IMR-90 (cell line): ENCODE data around the gene CCDC138. TPM values are rescaled to one million over a fixed set of nuclear protein-coding genes. Genes with fewer than 3 reads are reported as not detected.

Source experiments
- ATAC-seq: fragments of 200-7000 bp; cut with Tn5 transposase; 2 replicates; pipeline ENCODE4 v1.9.1; 2020; ENCODE audit warnings: low read depth, mild to moderate bottlenecking, moderate library complexity
- BruUV-seq: library from RNA; stranded (reverse); fragments of 400-500 nt; replicated peaks from 2 replicates; lab custom pipeline; 2021; lab: Mats Ljungman, UMichigan
- CTCF ChIA-PET: fragments of 300-600 bp; formaldehyde crosslinking; extraction: SDS; loops from one replicate; lab custom pipeline; 2021; ENCODE audit warnings: antibody characterized with exemption; lab: Yijun Ruan, JAX
- POLR2A ChIA-PET: fragments of 300-600 bp; sonication (Branson Sonifier 250); formaldehyde crosslinking; loops from one replicate; lab custom pipeline; 2022; ENCODE audit warnings: antibody characterized with exemption; ENCODE audit not compliant: unreplicated experiment; lab: Charles Lee
- DNase-seq: peaks from one replicate; pipeline ENCODE4 v3.0.0; 2013
- H2AFZ ChIP-seq: replicated peaks from 2 replicates; pipeline ENCODE3; 2013; ENCODE audit warnings: low read length, mild to moderate bottlenecking; ENCODE audit not compliant: poor library complexity
- H2AK5ac ChIP-seq: 2 replicates; pipeline ENCODE4 v1.6.1; 2013; ENCODE audit warnings: low read depth, low read length, inconsistent platforms
- H2AK9ac ChIP-seq: replicated peaks from 2 replicates; pipeline ENCODE3; 2013; ENCODE audit warnings: mild to moderate bottlenecking, low read depth, low read length, moderate library complexity; ENCODE audit not compliant: poor library complexity
- H2BK120ac ChIP-seq: 2 replicates; pipeline ENCODE4 v1.6.1; 2013; ENCODE audit warnings: low read depth, low read length, inconsistent platforms
- H2BK15ac ChIP-seq: 3 replicates; pipeline ENCODE4 v1.6.1; 2013; ENCODE audit warnings: low read depth, low read length, inconsistent platforms
- H2BK20ac ChIP-seq: 2 replicates; pipeline ENCODE4 v1.6.1; 2013; ENCODE audit warnings: low read depth, mild to moderate bottlenecking, inconsistent platforms, low read length, moderate library complexity
- H2BK5ac ChIP-seq: 2 replicates; pipeline ENCODE4 v1.6.1; 2013; ENCODE audit warnings: mild to moderate bottlenecking, low read depth, low read length, inconsistent platforms; ENCODE audit not compliant: poor library complexity, severe bottlenecking
- H3K14ac ChIP-seq: replicated peaks from 2 replicates; pipeline ENCODE4 v1.6.1; 2013; ENCODE audit warnings: low read depth, low read length, inconsistent platforms
- H3K18ac ChIP-seq: 2 replicates; pipeline ENCODE4 v1.6.1; 2013; ENCODE audit warnings: low read depth, low read length, control low read depth
- H3K23ac ChIP-seq: 2 replicates; pipeline ENCODE4 v1.6.1; 2013; ENCODE audit warnings: low read depth, low read length, inconsistent platforms
- H3K27ac ChIP-seq: 2 replicates; pipeline ENCODE4 v1.5.1; 2013; ENCODE audit warnings: mild to moderate bottlenecking, control low read depth, low read length; ENCODE audit not compliant: insufficient read depth
- H3K27me3 ChIP-seq: 2 replicates; pipeline ENCODE4 v1.6.1; 2013; ENCODE audit warnings: low read length; ENCODE audit not compliant: control insufficient read depth, insufficient read depth
- H3K36me3 ChIP-seq: 2 replicates; pipeline ENCODE4 v1.6.1; 2013; ENCODE audit warnings: low read length, mixed read lengths; ENCODE audit not compliant: control insufficient read depth, insufficient read depth
- H3K4ac ChIP-seq: 2 replicates; pipeline ENCODE4 v1.6.1; 2013; ENCODE audit warnings: low read depth, low read length, inconsistent platforms
- H3K4me1 ChIP-seq: 2 replicates; pipeline ENCODE4 v1.6.1; 2013; ENCODE audit warnings: low read length, mixed read lengths; ENCODE audit not compliant: control insufficient read depth, insufficient read depth
- H3K4me2 ChIP-seq: 2 replicates; pipeline ENCODE4 v1.6.1; 2013; ENCODE audit warnings: low read depth, mild to moderate bottlenecking, control low read depth, low read length, moderate library complexity
- H3K4me3 ChIP-seq: 2 replicates; pipeline ENCODE4 v1.5.1; 2013; ENCODE audit warnings: low read depth, mild to moderate bottlenecking, control low read depth, low read length, moderate library complexity; ENCODE audit not compliant: insufficient read depth
- H3K56ac ChIP-seq: 2 replicates; pipeline ENCODE4 v1.6.1; 2013; ENCODE audit warnings: low read length, inconsistent platforms; ENCODE audit not compliant: insufficient read depth; ENCODE audit errors: extremely low read depth
- H3K79me1 ChIP-seq, 2 experiments: 2 replicates each; pipeline ENCODE4 v1.6.1; 2013; ENCODE audit warnings: low read length in 2 of 2, inconsistent platforms in 1 of 2, low read depth in 1 of 2
- H3K9ac ChIP-seq: 2 replicates; pipeline ENCODE4 v1.6.1; 2013; ENCODE audit warnings: low read depth, low read length, control low read depth
- H3K9me1 ChIP-seq: 2 replicates; pipeline ENCODE4 v1.6.1; 2013; ENCODE audit warnings: low read length, inconsistent platforms; ENCODE audit not compliant: insufficient read depth
- H3K9me3 ChIP-seq: 2 replicates; pipeline ENCODE4 v1.6.1; 2013; ENCODE audit warnings: low read length; ENCODE audit not compliant: control insufficient read depth, insufficient read depth
- H4K20me1 ChIP-seq: 2 replicates; pipeline ENCODE4 v1.6.1; 2013; ENCODE audit warnings: low read length, inconsistent platforms; ENCODE audit not compliant: insufficient read depth
- H4K5ac ChIP-seq: 2 replicates; pipeline ENCODE4 v1.6.1; 2013; ENCODE audit warnings: mild to moderate bottlenecking, low read depth, low read length, control low read depth
- H4K8ac ChIP-seq, 2 experiments: 2 replicates each; pipeline ENCODE4 v1.6.1; 2013; ENCODE audit warnings: low read depth in 2 of 2, low read length in 2 of 2, control low read depth in 1 of 2, inconsistent platforms in 1 of 2
- H4K91ac ChIP-seq: 2 replicates; pipeline ENCODE4 v1.6.1; 2013; ENCODE audit warnings: low read depth, low read length, inconsistent platforms; ENCODE audit not compliant: insufficient read depth
- BHLHE40 ChIP-seq: fragments of 150-350 bp; IDR thresholded peaks from 2 replicates; pipeline ENCODE4 v1.6.1; 2016; ENCODE audit warnings: mild to moderate bottlenecking, low read depth, low read length
- CEBPB ChIP-seq: IDR thresholded peaks from 2 replicates; pipeline ENCODE4 v1.6.1; 2012; ENCODE audit warnings: low read depth, low read length, improper control_type of control experiment
- CHD1 ChIP-seq: IDR thresholded peaks from 2 replicates; pipeline ENCODE4 v1.6.1; 2012; ENCODE audit warnings: low read depth, low read length, improper control_type of control experiment
- FOS ChIP-seq: fragments of 150-350 bp; IDR thresholded peaks from 2 replicates; pipeline ENCODE4 v1.6.1; 2016; ENCODE audit warnings: low read depth, low read length
- MAFK ChIP-seq: IDR thresholded peaks from 2 replicates; pipeline ENCODE4 v1.6.1; 2012; ENCODE audit warnings: low read depth, low read length, improper control_type of control experiment
- MAZ ChIP-seq: IDR thresholded peaks from 2 replicates; pipeline ENCODE4 v1.6.1; 2012; ENCODE audit warnings: low read depth, mild to moderate bottlenecking, low read length, improper control_type of control experiment, moderate library complexity, borderline replicate concordance
- MXI1 ChIP-seq: IDR thresholded peaks from 2 replicates; pipeline ENCODE4 v1.6.1; 2012; ENCODE audit warnings: low read depth, mild to moderate bottlenecking, low read length, moderate library complexity, borderline replicate concordance
- NFE2L2 ChIP-seq: fragments of 150-350 bp; IDR thresholded peaks from 2 replicates; pipeline ENCODE4 v1.6.1; 2016; ENCODE audit warnings: low read depth, mild to moderate bottlenecking, low read length
- POLR2A ChIP-seq: IDR thresholded peaks from 2 replicates; pipeline ENCODE4 v1.6.1; 2012; ENCODE audit warnings: mild to moderate bottlenecking, low read depth, low read length
- RAD21 ChIP-seq: IDR thresholded peaks from 2 replicates; pipeline ENCODE4 v1.6.1; 2012; ENCODE audit warnings: low read length, improper control_type of control experiment
- RCOR1 ChIP-seq: IDR thresholded peaks from 2 replicates; pipeline ENCODE4 v1.6.1; 2012; ENCODE audit warnings: mild to moderate bottlenecking, low read length, improper control_type of control experiment; ENCODE audit not compliant: insufficient replicate concordance
- RFX5 ChIP-seq: IDR thresholded peaks from 2 replicates; pipeline ENCODE4 v1.8.0; 2012; ENCODE audit warnings: low read depth, mild to moderate bottlenecking, low read length, moderate library complexity
- SMC3 ChIP-seq: fragments of 150-350 bp; IDR thresholded peaks from 2 replicates; pipeline ENCODE4 v1.6.1; 2016; ENCODE audit warnings: low read depth, mild to moderate bottlenecking, antibody characterized with exemption, low read length, moderate library complexity
- WGBS, 2 experiments: methylation state at CpG; one replicate each; pipeline versions ENCODE4 v1.1.5 to v1.1.7; 2013; ENCODE audit warnings: missing lambda C conversion rate in 2 of 2; ENCODE audit not compliant: insufficient read length in 1 of 2; ENCODE audit errors: extremely low coverage in 2 of 2; 5-methylcytosine and 5-hydroxymethylcytosine counted together
- dilution Hi-C: fragments of 300-500 bp; cut with HindIII; formaldehyde crosslinking; loops from one replicate; pipeline ENCODE4 v1.14.3; 2018; ENCODE audit warnings: low sequenced_read_pairs; ENCODE audit not compliant: unreplicated experiment
- in situ Hi-C: fragments of 300-500 bp; cut with MboI; formaldehyde crosslinking; loops from 3 replicates; pipeline ENCODE4 v1.14.3; 2019; ENCODE audit warnings: low sequenced_read_pairs, inconsistent platforms, mixed read lengths
- intact Hi-C: fragments of 100-400 bp; cut with micrococcal nuclease; formaldehyde crosslinking; loops from 2 replicates; pipeline ENCODE4 v1.10.0; 2022
- polyA plus RNA-seq, 3 experiments: library from polyadenylated mRNA; depleted of rRNA; stranded (reverse); fragments of >200 nt; gene quantifications; 2 replicates each; pipeline ENCODE4 v1.2.3, GENCODE V29; 2012; ENCODE audit warnings: low replicate concordance in 1 of 3
- total RNA-seq: library from RNA; depleted of rRNA; stranded (reverse); fragments of >200 nt; gene quantifications from 2 replicates; pipeline ENCODE4 v1.2.3, GENCODE V29; 2012
- TF ChIP-seq, protein P1 (sequence below): conservative IDR thresholded peaks from 2 replicates; pipeline ENCODE4 v1.5.1; 2012; ENCODE audit warnings: mild to moderate bottlenecking, low read depth, low read length, improper control_type of control experiment
- TF ChIP-seq, protein P2 (sequence below): fragments of 150-350 bp; IDR thresholded peaks from 2 replicates; pipeline ENCODE4 v1.6.1; 2017; ENCODE audit warnings: mild to moderate bottlenecking, antibody characterized with exemption, low read length, low read depth
- TF ChIP-seq, protein P3 (sequence below): fragments of 150-350 bp; IDR thresholded peaks from 2 replicates; pipeline ENCODE4 v1.6.1; 2016; ENCODE audit warnings: low read depth, mild to moderate bottlenecking, low read length, moderate library complexity, borderline replicate concordance

Gene CCDC138
- total and polyA plus RNA-seq, 2 of the 4 experiments (the other 2 are of a cell fraction), result 1.5 to 2.9 TPM

DNA sequence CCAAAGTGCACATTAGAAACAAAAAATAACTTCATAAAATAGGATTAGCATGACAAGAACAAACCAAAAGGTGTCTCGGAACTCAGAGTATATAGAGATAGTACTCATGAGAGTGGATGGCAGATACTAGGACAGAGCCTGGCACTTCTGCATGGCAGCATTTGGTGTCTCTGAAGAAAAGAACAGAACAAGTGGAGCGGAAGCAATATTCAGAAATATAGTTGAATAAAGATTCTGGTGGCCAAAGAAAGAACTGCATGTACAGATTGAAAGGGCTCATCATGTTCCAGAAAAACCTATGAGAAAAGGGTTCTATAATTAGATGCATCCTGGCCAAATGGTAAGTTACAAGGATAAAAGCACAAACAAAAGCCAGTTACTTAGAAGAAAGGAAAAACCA lies 90.9 kb downstream of the CCDC138 start:
- WGBS, 2 experiments, result no CpG with 5 or more reads among the region's 2 CpGs
- Histone ChIP-seq H3K56ac (no peak overlapping the region), H2AFZ (no peak overlapping the region), H3K4ac (no peak overlapping the region), H2AK9ac (no peak overlapping the region), H3K27ac (no peak overlapping the region), H3K4me1 (no peaks in the 10 kb centered on the region), H3K14ac (no peak overlapping the region), H2BK15ac (no peak overlapping the region), H3K18ac (no peak overlapping the region), H4K5ac (no peak overlapping the region), H3K23ac (no peak overlapping the region), H2AK5ac (no peak overlapping the region), H3K9me1 (no peaks in the 10 kb centered on the region), H2BK5ac (no peak overlapping the region), H3K9me3 (peaks cover 4% of the 10 kb centered on the region; the same call in 1 of the 2 replicates), H3K27me3 (no peaks in the 10 kb centered on the region), H3K36me3 (no peaks in the 10 kb centered on the region), H3K4me2 (no peak overlapping the region), H2BK20ac (no peak overlapping the region), H4K91ac (no peak overlapping the region), H3K4me3 (no peak overlapping the region), H3K9ac (no peak overlapping the region), H4K8ac (no peak overlapping the region), H3K79me1 (no peaks in the 10 kb centered on the region), H4K20me1 (no peaks in the 10 kb centered on the region), H2BK120ac (no peak overlapping the region)
- dilution Hi-C loops (no loop called here), in situ Hi-C loops (no loop called here), intact Hi-C loops (no loop called here)
- POLR2A ChIA-PET, result no interaction called here
- CTCF ChIA-PET, result interaction anchor here (0.6 kb wide), 1 partner anchor 643 kb away, joined by 3 read pairs; no protein-coding TSS in a partner anchor
- TF ChIP-seq MXI1 (no peak), FOS (no peak), CEBPB (no peak), RFX5 (no peak), POLR2A (no peak), BHLHE40 (no peak), MAZ (no peak), SMC3 (no peak), NFE2L2 (no peak), RAD21 (no peak), MAFK (no peak), CHD1 (no peak), RCOR1 (no peak)
- TF ChIP-seq, protein P1, sequence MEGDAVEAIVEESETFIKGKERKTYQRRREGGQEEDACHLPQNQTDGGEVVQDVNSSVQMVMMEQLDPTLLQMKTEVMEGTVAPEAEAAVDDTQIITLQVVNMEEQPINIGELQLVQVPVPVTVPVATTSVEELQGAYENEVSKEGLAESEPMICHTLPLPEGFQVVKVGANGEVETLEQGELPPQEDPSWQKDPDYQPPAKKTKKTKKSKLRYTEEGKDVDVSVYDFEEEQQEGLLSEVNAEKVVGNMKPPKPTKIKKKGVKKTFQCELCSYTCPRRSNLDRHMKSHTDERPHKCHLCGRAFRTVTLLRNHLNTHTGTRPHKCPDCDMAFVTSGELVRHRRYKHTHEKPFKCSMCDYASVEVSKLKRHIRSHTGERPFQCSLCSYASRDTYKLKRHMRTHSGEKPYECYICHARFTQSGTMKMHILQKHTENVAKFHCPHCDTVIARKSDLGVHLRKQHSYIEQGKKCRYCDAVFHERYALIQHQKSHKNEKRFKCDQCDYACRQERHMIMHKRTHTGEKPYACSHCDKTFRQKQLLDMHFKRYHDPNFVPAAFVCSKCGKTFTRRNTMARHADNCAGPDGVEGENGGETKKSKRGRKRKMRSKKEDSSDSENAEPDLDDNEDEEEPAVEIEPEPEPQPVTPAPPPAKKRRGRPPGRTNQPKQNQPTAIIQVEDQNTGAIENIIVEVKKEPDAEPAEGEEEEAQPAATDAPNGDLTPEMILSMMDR, result no peak
- TF ChIP-seq, protein P2, sequence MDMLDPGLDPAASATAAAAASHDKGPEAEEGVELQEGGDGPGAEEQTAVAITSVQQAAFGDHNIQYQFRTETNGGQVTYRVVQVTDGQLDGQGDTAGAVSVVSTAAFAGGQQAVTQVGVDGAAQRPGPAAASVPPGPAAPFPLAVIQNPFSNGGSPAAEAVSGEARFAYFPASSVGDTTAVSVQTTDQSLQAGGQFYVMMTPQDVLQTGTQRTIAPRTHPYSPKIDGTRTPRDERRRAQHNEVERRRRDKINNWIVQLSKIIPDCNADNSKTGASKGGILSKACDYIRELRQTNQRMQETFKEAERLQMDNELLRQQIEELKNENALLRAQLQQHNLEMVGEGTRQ, result no peak
- TF ChIP-seq, protein P3, sequence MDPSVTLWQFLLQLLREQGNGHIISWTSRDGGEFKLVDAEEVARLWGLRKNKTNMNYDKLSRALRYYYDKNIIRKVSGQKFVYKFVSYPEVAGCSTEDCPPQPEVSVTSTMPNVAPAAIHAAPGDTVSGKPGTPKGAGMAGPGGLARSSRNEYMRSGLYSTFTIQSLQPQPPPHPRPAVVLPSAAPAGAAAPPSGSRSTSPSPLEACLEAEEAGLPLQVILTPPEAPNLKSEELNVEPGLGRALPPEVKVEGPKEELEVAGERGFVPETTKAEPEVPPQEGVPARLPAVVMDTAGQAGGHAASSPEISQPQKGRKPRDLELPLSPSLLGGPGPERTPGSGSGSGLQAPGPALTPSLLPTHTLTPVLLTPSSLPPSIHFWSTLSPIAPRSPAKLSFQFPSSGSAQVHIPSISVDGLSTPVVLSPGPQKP, result no peak
- BruUV-seq, result no TSS peak
- no peak for ATAC-seq
- DNase-seq, result no peak
